AG09309 (cell line): ENCODE measurements around the gene RTP3.
"Not testable (repeated sequence)": the region's sequence is repeated elsewhere in the genome, so short reads cannot be mapped to it uniquely, and the experiment has no call there.

Experiments
- DNase-seq: peaks from one replicate; pipeline ENCODE4 v3.0.0-alpha.2; 2010; ENCODE audit warnings: low read depth
- H3K4me3 ChIP-seq: 2 replicates; pipeline ENCODE4 v1.5.1; 2011; ENCODE audit warnings: mild to moderate bottlenecking, low read depth, low read length, moderate library complexity; ENCODE audit not compliant: control insufficient read depth
- TF ChIP-seq, protein P1 (sequence below): IDR thresholded peaks from 2 replicates; pipeline ENCODE4 v1.5.1; 2011; ENCODE audit warnings: mild to moderate bottlenecking, low read depth, low read length, inconsistent platforms; ENCODE audit not compliant: insufficient read depth, control insufficient read depth; ENCODE audit errors: missing control alignments

Gene RTP3

DNA sequence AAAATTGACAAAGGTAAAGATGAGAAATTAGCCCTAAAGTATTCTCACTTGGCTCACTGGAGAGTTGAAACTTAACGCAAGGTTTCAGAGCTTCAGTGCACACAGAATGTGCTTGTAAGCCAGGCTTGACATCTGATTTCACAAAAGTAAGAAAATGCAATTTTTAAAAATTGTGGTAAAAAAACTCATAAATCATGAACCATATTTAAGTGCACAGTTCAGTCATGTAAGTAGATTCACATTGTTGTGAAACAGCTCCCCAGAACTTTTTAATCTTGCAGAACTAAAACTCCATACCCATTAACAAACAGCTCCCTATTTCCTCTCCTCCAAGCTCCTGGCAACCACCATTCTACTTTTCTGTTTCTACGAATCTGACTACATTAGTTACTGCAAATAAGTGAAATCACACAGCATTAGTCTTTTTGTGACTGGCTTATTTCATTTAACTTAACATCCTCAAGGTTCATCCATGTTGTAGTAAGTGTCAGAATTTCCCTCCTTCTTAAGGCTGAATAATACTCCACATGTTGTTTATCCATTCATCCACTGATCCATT is 14.5 kb downstream of the RTP3 start:
- TF ChIP-seq, protein P1, sequence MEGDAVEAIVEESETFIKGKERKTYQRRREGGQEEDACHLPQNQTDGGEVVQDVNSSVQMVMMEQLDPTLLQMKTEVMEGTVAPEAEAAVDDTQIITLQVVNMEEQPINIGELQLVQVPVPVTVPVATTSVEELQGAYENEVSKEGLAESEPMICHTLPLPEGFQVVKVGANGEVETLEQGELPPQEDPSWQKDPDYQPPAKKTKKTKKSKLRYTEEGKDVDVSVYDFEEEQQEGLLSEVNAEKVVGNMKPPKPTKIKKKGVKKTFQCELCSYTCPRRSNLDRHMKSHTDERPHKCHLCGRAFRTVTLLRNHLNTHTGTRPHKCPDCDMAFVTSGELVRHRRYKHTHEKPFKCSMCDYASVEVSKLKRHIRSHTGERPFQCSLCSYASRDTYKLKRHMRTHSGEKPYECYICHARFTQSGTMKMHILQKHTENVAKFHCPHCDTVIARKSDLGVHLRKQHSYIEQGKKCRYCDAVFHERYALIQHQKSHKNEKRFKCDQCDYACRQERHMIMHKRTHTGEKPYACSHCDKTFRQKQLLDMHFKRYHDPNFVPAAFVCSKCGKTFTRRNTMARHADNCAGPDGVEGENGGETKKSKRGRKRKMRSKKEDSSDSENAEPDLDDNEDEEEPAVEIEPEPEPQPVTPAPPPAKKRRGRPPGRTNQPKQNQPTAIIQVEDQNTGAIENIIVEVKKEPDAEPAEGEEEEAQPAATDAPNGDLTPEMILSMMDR: no peak
- no peak overlapping the region for H3K4me3 ChIP-seq
- DNase-seq: no peak

- DNase-seq: no peak
- TF ChIP-seq, protein P1: no peak
- no peak overlapping the region for H3K4me3 ChIP-seq
Observed at GRCh38 chr3:46516521-46516920, 18.7 kb downstream of the RTP3 start.

DNA sequence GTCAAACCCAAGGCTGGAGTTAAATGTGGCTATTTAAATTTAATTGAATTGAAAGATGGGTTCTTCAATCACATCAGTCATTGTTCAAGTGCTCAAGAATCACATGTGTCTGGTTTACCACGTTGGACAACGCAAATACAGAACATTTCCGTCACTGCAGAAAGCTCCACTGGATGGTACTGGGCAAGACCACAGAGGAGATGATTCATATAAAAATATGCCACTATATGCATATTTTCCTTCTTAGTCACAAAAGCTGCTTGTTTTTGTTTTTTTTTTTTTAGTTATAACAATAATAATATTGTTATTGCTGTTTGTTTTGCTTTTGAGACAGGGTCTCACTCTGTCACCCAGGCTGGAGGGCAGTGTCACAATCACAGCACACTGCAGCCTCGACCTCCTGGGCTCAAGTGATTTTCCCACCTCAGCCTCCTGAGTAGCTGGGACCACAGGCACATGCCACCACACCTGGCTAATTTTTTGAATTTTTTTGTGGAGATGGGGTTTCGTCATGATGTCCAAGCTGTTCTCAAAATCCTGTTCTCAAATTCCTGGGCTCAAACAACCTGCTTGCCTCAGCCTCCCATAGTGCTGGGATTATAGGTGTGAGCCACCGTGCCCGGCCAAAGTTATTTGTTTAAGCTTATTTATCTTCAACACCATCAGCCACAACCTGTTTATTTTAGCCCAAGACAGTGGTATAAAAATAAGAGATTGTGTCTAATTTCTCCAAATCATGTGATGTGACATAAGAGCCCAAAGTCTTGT is 19.4 kb downstream of the RTP3 start:
- TF ChIP-seq, protein P1: no peak
- H3K4me3 ChIP-seq: no peak overlapping the region
- DNase-seq: peak; percentile 70

GRCh38 chr3:46517784-46518181 is 20.0 kb downstream of the RTP3 start:
- no peak overlapping the region for H3K4me3 ChIP-seq
- TF ChIP-seq, protein P1: no peak
- no peak for DNase-seq

GRCh38 chr3:46519952-46520351 is 22.2 kb downstream of the RTP3 start:
- TF ChIP-seq, protein P1: no peak
- DNase-seq: no peak
- no peak overlapping the region for H3K4me3 ChIP-seq

DNA sequence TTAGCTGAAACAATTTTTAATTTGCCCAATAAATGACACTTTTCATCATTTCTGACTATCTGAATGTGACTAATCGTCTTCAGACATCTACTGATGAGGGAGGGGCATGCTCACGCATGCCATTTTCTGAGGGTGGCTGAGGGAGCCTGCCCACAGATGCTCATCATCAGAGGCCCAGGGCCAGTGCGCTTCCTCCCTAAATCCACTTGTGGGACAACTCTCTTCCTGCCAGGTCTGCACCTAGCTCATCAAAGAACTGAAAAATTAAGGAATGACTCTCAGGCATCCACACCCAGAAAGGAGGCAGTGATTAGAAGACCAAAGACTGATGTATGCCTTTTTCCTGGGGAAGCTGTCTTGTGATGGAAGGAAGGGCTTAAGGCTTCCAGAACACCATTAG is 22.8 kb downstream of the RTP3 start:
- TF ChIP-seq, protein P1: no peak
- DNase-seq: no peak
- H3K4me3 ChIP-seq: no peak overlapping the region

DNA sequence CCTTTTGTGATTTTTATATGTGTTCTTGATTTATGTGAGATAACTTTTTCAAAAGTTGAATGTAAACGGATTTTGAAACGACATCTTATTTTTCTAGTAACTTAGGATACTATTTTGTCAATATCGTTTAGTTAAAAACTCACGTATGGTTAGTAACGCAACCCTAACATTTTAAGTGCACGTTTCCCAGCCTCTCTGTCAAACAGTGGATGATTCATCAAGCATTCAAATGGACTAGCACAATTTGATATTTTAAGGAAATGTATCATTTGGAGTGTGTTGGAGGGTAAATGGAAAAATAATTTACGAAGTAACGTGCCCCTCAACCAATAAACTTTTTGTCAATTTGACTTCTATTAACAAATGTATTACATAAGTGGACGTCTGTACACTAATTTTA is 23.3 kb downstream of the RTP3 start:
- no peak for DNase-seq
- TF ChIP-seq, protein P1: no peak
- H3K4me3 ChIP-seq: no peak overlapping the region

DNA sequence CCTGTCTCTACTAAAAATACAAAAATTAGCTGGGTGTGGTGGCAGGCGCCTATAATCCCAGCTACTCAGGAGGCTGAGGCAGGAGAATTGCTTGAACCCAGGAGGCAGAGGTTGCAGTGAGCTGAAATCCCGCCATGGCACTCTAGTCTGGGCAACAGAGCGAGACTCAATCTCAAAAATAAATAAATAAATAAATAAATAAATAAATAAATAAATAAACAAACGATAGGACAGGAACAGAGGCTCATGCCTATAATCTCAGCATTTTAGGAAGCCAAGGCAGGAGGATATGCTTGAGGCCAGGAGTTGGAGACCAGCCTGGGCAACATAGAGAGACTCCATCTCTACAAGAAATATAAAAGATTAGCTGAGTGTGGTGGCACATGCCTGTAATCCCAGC is 24.4 kb downstream of the RTP3 start:
- not testable (repeated sequence) for DNase-seq, H3K4me3 ChIP-seq
